B cell (primary cell): Measurements from ENCODE around the gene GGTLC2. TPM values are rescaled to one million over a fixed set of nuclear protein-coding genes. Genes with fewer than 3 reads are reported as not detected.

ENCODE experiments used
- ATAC-seq: fragments of 200-7000 bp; cut with Tn5 transposase; one replicate; pipeline ENCODE4 v1.10.0; 2021; ENCODE audit warnings: low read depth, mild to moderate bottlenecking, moderate number of reproducible peaks, moderate library complexity
- CTCF ChIA-PET: fragments of 350-600 bp; sonication (Branson Sonifier 250); formaldehyde crosslinking; loops from one replicate; lab custom pipeline; 2021; ENCODE audit warnings: antibody characterized with exemption, inconsistent platforms; lab: Charles Lee
- POLR2A ChIA-PET: fragments of 350-600 bp; sonication (Branson Sonifier 250); formaldehyde crosslinking; loops from one replicate; lab custom pipeline; 2021; ENCODE audit warnings: antibody characterized with exemption; lab: Charles Lee
- DNase-seq: peaks from one replicate; pipeline ENCODE4 v3.0.0; 2013
- H2AFZ ChIP-seq: 2 replicates; pipeline ENCODE4 v1.6.1; 2012; ENCODE audit warnings: mild to moderate bottlenecking, low read depth, low read length; ENCODE audit not compliant: insufficient read depth, poor library complexity, severe bottlenecking
- H3K27ac ChIP-seq, 2 donors: 1 replicate in 1 of 2; 2 replicates in 1 of 2; pipeline ENCODE4 v1.5.1; 2012 to 2013; ENCODE audit warnings: low read length in 2 of 2, mild to moderate bottlenecking in 2 of 2, moderate library complexity in 1 of 2
- H3K27me3 ChIP-seq, 4 experiments: fragments of 200-600 bp in 1 of 4; sonication (generic) in 1 of 4; replicated peaks in 1 of 4; 1 replicate in 2 of 4; 2 replicates in 2 of 4; pipeline versions ENCODE4 v1.6.1 to v1.7.0; 2013 to 2016; ENCODE audit warnings: low read length in 3 of 4, mild to moderate bottlenecking in 2 of 4, mixed read lengths in 1 of 4, moderate library complexity in 1 of 4; ENCODE audit not compliant: insufficient read depth in 4 of 4, control insufficient read depth in 3 of 4; ENCODE audit errors: control extremely low read depth in 1 of 4
- H3K36me3 ChIP-seq, 2 experiments: replicated peaks in 1 of 2; 1 replicate in 1 of 2; 2 replicates in 1 of 2; pipeline versions ENCODE4 v1.6.1 to v1.7.1; 2013; ENCODE audit warnings: low read length in 1 of 2; ENCODE audit not compliant: insufficient read depth in 2 of 2, control insufficient read depth in 1 of 2; ENCODE audit errors: control extremely low read depth in 1 of 2, extremely low read depth in 1 of 2
- H3K4me1 ChIP-seq, 2 donors: fragments of 200-600 bp in 1 of 2; sonication (generic) in 1 of 2; 1 replicate in 1 of 2; 2 replicates in 1 of 2; pipeline versions ENCODE4 v1.5.1 to v1.6.1; 2013 to 2017; ENCODE audit warnings: low read length in 2 of 2; ENCODE audit not compliant: control insufficient read depth in 2 of 2, insufficient read depth in 2 of 2
- H3K4me2 ChIP-seq: replicated peaks from 2 replicates; pipeline ENCODE3; 2012; ENCODE audit warnings: mild to moderate bottlenecking, low read depth, low read length; ENCODE audit not compliant: poor library complexity, severe bottlenecking
- H3K4me3 ChIP-seq, 5 experiments: fragments of 200-600 bp in 1 of 5; sonication (generic) in 1 of 5; 1 replicate in 3 of 5; 2 replicates in 2 of 5; pipeline versions ENCODE4 v1.5.1 to v1.7.0; 2011 to 2016; ENCODE audit warnings: low read length in 4 of 5, mild to moderate bottlenecking in 4 of 5, low read depth in 2 of 5, control low read depth in 1 of 5, moderate library complexity in 1 of 5; ENCODE audit not compliant: insufficient read depth in 1 of 5; ENCODE audit errors: control extremely low read depth in 1 of 5, extremely low read depth in 1 of 5
- H3K79me2 ChIP-seq: fragments of 200-600 bp; sonication (generic); one replicate; pipeline ENCODE4 v1.6.0; 2016; ENCODE audit warnings: low read length; ENCODE audit not compliant: control insufficient read depth, insufficient read depth
- H3K9ac ChIP-seq: fragments of 200-600 bp; sonication (generic); 2 replicates; pipeline ENCODE4 v1.6.1; 2017; ENCODE audit warnings: mild to moderate bottlenecking, low read length, moderate library complexity
- H3K9me3 ChIP-seq, 3 donors: one replicate each; pipeline versions ENCODE4 v1.6.1 to v1.7.1; 2013; ENCODE audit warnings: low read length in 2 of 3; ENCODE audit not compliant: control insufficient read depth in 2 of 3, insufficient read depth in 1 of 3; ENCODE audit errors: control extremely low read depth in 1 of 3
- H4K20me1 ChIP-seq: 2 replicates; pipeline ENCODE4 v1.6.0; 2012; ENCODE audit warnings: mild to moderate bottlenecking, low read length; ENCODE audit not compliant: insufficient read depth, control insufficient read depth, poor library complexity, severe bottlenecking
- H3K27ac Mint-ChIP-seq: one replicate; pipeline ENCODE4 v1.8.0; 2021; ENCODE audit warnings: mixed read lengths
- H3K27me3 Mint-ChIP-seq: one replicate; pipeline ENCODE4 v1.8.0; 2021; ENCODE audit warnings: mixed read lengths
- H3K4me1 Mint-ChIP-seq: one replicate; pipeline ENCODE4 v1.8.0; 2021; ENCODE audit warnings: mixed read lengths
- H3K4me3 Mint-ChIP-seq: one replicate; pipeline ENCODE4 v1.8.0; 2021; ENCODE audit warnings: mixed read lengths
- H3K9me3 Mint-ChIP-seq: one replicate; pipeline ENCODE4 v1.8.0; 2022; ENCODE audit warnings: mixed read lengths; ENCODE audit not compliant: insufficient read depth
- EZH2 ChIP-seq: IDR thresholded peaks from 2 replicates; pipeline ENCODE4 v1.6.1; 2012; ENCODE audit warnings: borderline replicate concordance, low read depth, mild to moderate bottlenecking, moderate library complexity, low read length; ENCODE audit not compliant: insufficient read depth, poor library complexity, severe bottlenecking
- WGBS: methylation state at CpG from one replicate; pipeline ENCODE4 v1.1.5; 2013; ENCODE audit warnings: missing lambda C conversion rate; ENCODE audit not compliant: insufficient coverage; 5-methylcytosine and 5-hydroxymethylcytosine counted together
- intact Hi-C: fragments of 100-400 bp; cut with micrococcal nuclease; formaldehyde crosslinking; loops from one replicate; pipeline ENCODE4 v1.10.0; 2022
- polyA plus RNA-seq: library from polyadenylated mRNA; depleted of rRNA; stranded (reverse); fragments of >200 nt; gene quantifications from 2 replicates; pipeline ENCODE4 v1.2.3, GENCODE V29; 2012
- total RNA-seq, 2 donors: library from RNA; stranded (reverse); fragments of 120-200 nt in 1 of 2; gene quantifications; 1 replicate in 1 of 2; 2 replicates in 1 of 2; pipeline versions ENCODE4 v1.2.3 to v1.2.4, GENCODE V29; 2013 to 2022
- TF ChIP-seq, protein P1 (sequence below): fragments of 200-600 bp; IDR thresholded peaks from one replicate; pipeline ENCODE4 v1.8.0; 2022; ENCODE audit warnings: antibody characterized with exemption, mild to moderate bottlenecking

GGTLC2 gene
- total and polyA plus RNA-seq, 2 donors (not counting 1 experiment from before 2014, with no cell fraction given) = not detected

DNA sequence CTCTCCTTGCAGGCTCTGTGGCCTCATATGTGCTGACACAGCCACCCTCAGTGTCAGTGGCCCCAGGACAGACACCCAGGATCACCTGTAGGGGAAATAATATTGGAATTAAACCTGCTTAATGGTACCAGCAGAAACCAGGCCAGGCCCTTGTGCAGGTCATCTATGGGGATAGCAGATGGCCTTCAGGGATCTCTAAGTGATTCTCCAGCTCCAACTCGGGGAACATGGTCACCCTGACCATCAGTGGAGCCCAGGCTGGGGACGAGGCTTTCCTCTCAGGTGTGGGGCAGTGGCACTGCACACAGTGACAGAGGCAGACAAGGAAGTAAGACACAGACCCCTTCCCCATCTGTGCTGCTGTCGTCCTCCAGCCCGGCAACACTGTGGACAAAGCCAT is 16.9 kb downstream of the GGTLC2 start:
- no peak overlapping the region for H3K4me3 Mint-ChIP-seq
- H4K20me1 ChIP-seq = no peaks in the 10 kb centered on the region
- no peak overlapping the region for H3K9ac ChIP-seq
- H3K4me1 ChIP-seq = peaks cover 0 to under 1% of the 10 kb centered on the region in 2 donors
- H3K4me2 ChIP-seq = no peak overlapping the region
- no peaks in the 10 kb centered on the region for H3K9me3 Mint-ChIP-seq
- H3K4me1 Mint-ChIP-seq = peaks cover 2% of the 10 kb centered on the region
- H3K9me3 ChIP-seq = peaks cover 0 to 8% (median 0%) of the 10 kb centered on the region in 3 donors
- TF ChIP-seq EZH2 = no peak
- TF ChIP-seq, protein P1, sequence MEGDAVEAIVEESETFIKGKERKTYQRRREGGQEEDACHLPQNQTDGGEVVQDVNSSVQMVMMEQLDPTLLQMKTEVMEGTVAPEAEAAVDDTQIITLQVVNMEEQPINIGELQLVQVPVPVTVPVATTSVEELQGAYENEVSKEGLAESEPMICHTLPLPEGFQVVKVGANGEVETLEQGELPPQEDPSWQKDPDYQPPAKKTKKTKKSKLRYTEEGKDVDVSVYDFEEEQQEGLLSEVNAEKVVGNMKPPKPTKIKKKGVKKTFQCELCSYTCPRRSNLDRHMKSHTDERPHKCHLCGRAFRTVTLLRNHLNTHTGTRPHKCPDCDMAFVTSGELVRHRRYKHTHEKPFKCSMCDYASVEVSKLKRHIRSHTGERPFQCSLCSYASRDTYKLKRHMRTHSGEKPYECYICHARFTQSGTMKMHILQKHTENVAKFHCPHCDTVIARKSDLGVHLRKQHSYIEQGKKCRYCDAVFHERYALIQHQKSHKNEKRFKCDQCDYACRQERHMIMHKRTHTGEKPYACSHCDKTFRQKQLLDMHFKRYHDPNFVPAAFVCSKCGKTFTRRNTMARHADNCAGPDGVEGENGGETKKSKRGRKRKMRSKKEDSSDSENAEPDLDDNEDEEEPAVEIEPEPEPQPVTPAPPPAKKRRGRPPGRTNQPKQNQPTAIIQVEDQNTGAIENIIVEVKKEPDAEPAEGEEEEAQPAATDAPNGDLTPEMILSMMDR = no peak
- H3K27ac Mint-ChIP-seq = no peak overlapping the region
- ATAC-seq (no peak), DNase-seq (no peak)
- no peaks in the 10 kb centered on the region for H3K36me3 ChIP-seq
- no peaks in the 10 kb centered on the region for H3K79me2 ChIP-seq
- no peak overlapping the region for H3K27ac ChIP-seq
- ChIA-PET CTCF (no interaction called here), POLR2A (interaction anchor here (0.5 kb wide), 1 partner anchor 36 kb away, joined by 3 read pairs; no protein-coding TSS in a partner anchor)
- peaks cover 0 to 5% (median 0%) of the 10 kb centered on the region in 4 experiments for H3K27me3 ChIP-seq
- H2AFZ ChIP-seq = no peak overlapping the region
- intact Hi-C loops = no loop called here
- no peak overlapping the region for H3K4me3 ChIP-seq
- H3K27me3 Mint-ChIP-seq = peaks cover 3% of the 10 kb centered on the region
- 90% methylated on average over 3 of the region's 4 CpGs for WGBS

DNA sequence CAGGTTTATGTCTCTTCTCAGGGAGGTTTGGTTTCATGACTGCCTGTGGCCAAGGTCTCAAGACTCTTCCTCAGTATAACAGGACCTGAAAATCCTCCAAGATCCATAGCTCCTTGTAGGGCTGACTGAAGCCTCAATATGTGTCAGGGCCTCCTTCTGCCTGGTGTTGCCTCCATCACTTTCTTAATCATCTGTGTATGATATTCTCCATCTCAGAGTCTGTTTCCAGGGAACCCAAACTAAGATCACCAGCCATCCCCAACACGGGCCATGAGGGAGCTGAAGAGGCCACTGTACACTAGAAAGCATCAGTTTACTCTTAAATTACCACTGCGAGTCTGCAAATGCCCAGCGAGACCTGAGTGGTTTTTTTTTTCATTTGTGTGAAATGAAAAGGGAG is 17.7 kb downstream of the GGTLC2 start:
- ATAC-seq (no peak), DNase-seq (no peak)
- Histone ChIP-seq H3K4me1 (peaks cover 0 to 7% of the 10 kb centered on the region in 2 donors), H4K20me1 (no peaks in the 10 kb centered on the region), H3K4me3 (no peak overlapping the region), H2AFZ (no peak overlapping the region), H3K27me3 (peaks cover 0 to 5% (median 0%) of the 10 kb centered on the region in 4 experiments), H3K36me3 (no peaks in the 10 kb centered on the region), H3K9me3 (peaks cover 0 to 15% (median 0%) of the 10 kb centered on the region in 3 donors), H3K9ac (no peak overlapping the region), H3K79me2 (no peaks in the 10 kb centered on the region), H3K4me2 (no peak overlapping the region), H3K27ac (no peak overlapping the region)
- Mint-ChIP-seq H3K27me3 (peaks cover 3% of the 10 kb centered on the region), H3K4me1 (peaks cover 7% of the 10 kb centered on the region), H3K9me3 (no peaks in the 10 kb centered on the region), H3K27ac (no peak overlapping the region), H3K4me3 (no peak overlapping the region)
- POLR2A ChIA-PET = no interaction called here
- 94% methylated on average over 2 of the region's 3 CpGs for WGBS
- CTCF ChIA-PET = interaction anchor here (1.0 kb wide), 1 partner anchor 75 kb away, joined by 3 read pairs; no protein-coding TSS in a partner anchor
- no peak for TF ChIP-seq EZH2
- intact Hi-C loops = no loop called here
